HG03342 (cell line): ENCODE results near the gene RNASE2.
"Not testable (repeated sequence)": the region's sequence is repeated elsewhere in the genome, so short reads cannot be mapped to it uniquely, and the experiment has no call there.

Experiments used
- ATAC-seq: cut with Tn5 transposase; IDR thresholded peaks from one replicate; pipeline ENCODE4 v1.9.1; 2021; ENCODE audit warnings: mild to moderate bottlenecking, moderate library complexity; ENCODE audit not compliant: unreplicated experiment

Gene RNASE2

GRCh38 chr14:20954736-20955537 lies at the start of gene RNASE2:
Gene RNASE2, plus strand, starts transcription at chr14:20955487. Its CDS starts 285 bp downstream, at chr14:20955772.
- ATAC-seq = not testable (repeated sequence)

- no peak for ATAC-seq
Observed at GRCh38 chr14:20905676-20906075, 49.6 kb upstream of the RNASE2 start.

GRCh38 chr14:20907214-20907613 lies 48.1 kb upstream of the RNASE2 start:
- ATAC-seq = no peak

GRCh38 chr14:20910822-20911221 lies 44.5 kb upstream of the RNASE2 start:
- ATAC-seq = not testable (repeated sequence)

GRCh38 chr14:20919038-20919756 lies 36.1 kb upstream of the RNASE2 start:
- not testable (repeated sequence) for ATAC-seq

GRCh38 chr14:20923766-20924297 lies 31.5 kb upstream of the RNASE2 start:
- not testable (repeated sequence) for ATAC-seq

- ATAC-seq = no peak
Observed at GRCh38 chr14:20934148-20934762, 21.0 kb upstream of the RNASE2 start.

GRCh38 chr14:20935303-20935984 lies 19.8 kb upstream of the RNASE2 start:
- ATAC-seq = no peak

- ATAC-seq = not testable (repeated sequence)
Observed at GRCh38 chr14:20945146-20945545, 10.1 kb upstream of the RNASE2 start.

GRCh38 chr14:20946707-20947106 lies 8.6 kb upstream of the RNASE2 start:
- ATAC-seq = not testable (repeated sequence)

GRCh38 chr14:20955538-20955873 lies 219 bp downstream of the RNASE2 start:
- ATAC-seq = not testable (repeated sequence)

GRCh38 chr14:20956376-20956976 lies 1.2 kb downstream of the RNASE2 start:
- no peak for ATAC-seq

GRCh38 chr14:20958946-20959345 lies 3.7 kb downstream of the RNASE2 start:
- not testable (repeated sequence) for ATAC-seq

- no peak for ATAC-seq
Observed at GRCh38 chr14:20969336-20969735, 14.0 kb downstream of the RNASE2 start.

GRCh38 chr14:20970647-20970982 lies 15.3 kb downstream of the RNASE2 start:
- no peak for ATAC-seq

- peak; percentile 89 for ATAC-seq
Observed at GRCh38 chr14:20970983-20971704, 15.9 kb downstream of the RNASE2 start.

- peak; percentile 29 for ATAC-seq
Observed at GRCh38 chr14:20971705-20972021, 16.4 kb downstream of the RNASE2 start.

- ATAC-seq = no peak
Observed at GRCh38 chr14:20973501-20973900, 18.2 kb downstream of the RNASE2 start.

GRCh38 chr14:20976291-20976690 lies 21.0 kb downstream of the RNASE2 start:
- ATAC-seq = no peak

GRCh38 chr14:20978687-20979086 lies 23.4 kb downstream of the RNASE2 start:
- ATAC-seq = no peak
